Dermis microvascular lymphatic vessel endothelial cell (primary cell): ENCODE measurements around the gene OR2T5. TPM values are rescaled to one million over a fixed set of nuclear protein-coding genes. Genes with fewer than 3 reads are reported as not detected.
"Not testable (repeated sequence)": the region's sequence is repeated elsewhere in the genome, so short reads cannot be mapped to it uniquely, and the experiment has no call there.

Experiments used
- DNase-seq, 2 donors: peaks; one replicate each; pipeline versions ENCODE4 v3.0.0 to v3.0.0-alpha.2; 2010; ENCODE audit warnings: low read depth in 2 of 2
- total RNA-seq: library from RNA; depleted of rRNA; stranded (reverse); fragments of >200 nt; gene quantifications from 2 replicates; pipeline ENCODE4 v1.2.1, GENCODE V29; 2014

OR2T5 gene, protein sequence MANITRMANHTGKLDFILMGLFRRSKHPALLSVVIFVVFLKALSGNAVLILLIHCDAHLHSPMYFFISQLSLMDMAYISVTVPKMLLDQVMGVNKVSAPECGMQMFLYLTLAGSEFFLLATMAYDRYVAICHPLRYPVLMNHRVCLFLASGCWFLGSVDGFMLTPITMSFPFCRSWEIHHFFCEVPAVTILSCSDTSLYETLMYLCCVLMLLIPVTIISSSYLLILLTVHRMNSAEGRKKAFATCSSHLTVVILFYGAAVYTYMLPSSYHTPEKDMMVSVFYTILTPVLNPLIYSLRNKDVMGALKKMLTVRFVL
- not detected in 2 replicates for total RNA-seq

- not testable (repeated sequence) for DNase-seq
Measured at GRCh38 chr1:248488289-248488688, at the start of gene OR2T5. Gene OR2T5, plus strand, starts transcription at chr1:248488589. Its CDS starts 0 bp downstream, at chr1:248488589.

DNA sequence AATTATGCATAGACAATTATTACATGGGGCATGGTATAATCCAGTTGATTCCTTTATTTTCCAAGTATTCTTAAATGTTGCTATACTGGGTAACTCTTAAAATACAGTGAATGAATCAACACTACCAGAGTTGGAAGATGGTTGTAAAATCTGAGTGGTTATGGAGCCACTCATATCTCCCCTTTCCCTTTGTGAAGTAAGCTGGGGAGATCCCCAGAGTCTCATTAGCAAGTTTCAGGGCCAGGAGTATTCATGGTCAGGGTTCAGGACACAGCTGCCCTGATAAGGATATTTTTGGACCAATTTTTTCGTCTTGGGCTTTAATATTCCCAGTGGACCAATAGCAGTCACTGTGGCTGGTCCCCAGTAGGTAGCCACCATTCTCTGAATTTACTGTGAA, 49.7 kb upstream of the OR2T5 start:
- DNase-seq, result not testable (repeated sequence)

GRCh38 chr1:248439283-248439682, 49.1 kb upstream of the OR2T5 start:
- not testable (repeated sequence) for DNase-seq

DNA sequence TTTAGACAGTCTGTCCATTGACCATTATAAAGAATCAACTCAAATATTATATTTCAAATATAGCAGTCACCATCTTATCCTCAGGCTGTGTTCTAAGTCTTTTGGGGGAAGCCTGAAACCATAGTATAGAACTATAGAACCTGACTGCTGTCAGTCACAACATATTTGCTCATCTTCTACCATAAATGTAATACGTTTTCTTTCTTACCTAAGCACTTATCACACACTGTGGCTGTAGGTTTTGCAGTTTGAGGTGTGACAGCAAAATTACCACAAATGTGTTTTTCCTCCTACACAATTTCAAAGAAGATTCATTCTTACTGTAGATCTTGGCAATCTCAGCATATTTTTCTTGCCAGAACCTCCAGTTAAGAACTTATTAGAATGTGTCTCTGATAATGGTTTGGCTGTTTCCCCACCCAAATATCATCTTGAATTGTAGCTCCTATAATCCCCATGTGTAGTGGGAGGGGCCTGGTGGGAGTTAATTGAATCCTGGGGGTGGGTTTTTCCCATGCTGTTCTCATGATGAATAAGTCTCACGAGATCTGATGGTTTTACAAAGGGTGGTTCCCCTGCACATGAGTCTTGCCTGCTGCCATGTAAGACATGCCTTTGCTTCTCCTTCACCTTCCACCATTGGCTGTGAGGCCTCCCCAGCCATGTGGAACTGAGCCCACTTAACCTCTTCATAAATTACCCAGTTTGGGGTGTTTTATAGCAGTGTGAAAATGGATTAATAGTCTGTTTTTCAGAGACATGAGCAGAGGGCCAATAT, 45.7 kb upstream of the OR2T5 start:
- not testable (repeated sequence) for DNase-seq

DNA sequence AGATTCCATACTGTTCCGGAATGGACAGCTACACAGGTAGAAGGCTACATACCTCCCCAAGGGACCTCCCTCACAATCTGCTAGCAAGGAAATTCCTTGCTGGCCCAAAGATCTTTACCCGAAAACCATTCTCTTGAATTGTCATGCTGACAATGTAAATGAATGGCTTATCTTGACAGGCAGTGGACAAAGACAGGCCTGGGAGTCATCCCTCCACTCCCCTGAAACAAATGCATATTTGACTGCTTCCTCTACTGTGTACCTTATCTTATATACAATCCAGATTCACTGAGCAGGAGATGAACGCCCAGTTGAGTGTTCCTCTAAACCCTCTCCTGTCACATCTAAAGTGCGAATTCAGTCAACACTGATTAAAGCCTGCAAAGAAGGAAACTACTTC, 43.8 kb upstream of the OR2T5 start:
- DNase-seq, result not testable (repeated sequence)

DNA sequence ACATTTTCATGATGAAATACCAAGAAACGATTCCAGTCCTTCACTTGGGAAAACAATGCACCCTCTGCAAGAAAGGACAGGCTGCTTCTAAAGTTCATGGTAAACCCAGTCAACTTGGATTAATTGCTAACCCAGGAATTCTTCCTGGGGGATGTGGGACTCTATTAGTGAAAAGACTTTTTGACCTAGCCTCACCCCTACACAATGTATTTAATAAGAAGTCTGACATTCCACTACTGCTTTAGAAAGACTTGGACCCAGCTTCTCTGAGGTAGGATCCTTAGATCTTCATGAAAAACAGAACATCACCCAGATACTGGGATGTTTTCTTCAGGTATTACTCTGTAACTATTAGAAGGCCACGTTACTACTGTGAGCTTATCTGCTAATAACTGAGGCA, 43.0 kb upstream of the OR2T5 start, which contains the start of gene OR2T2:
TSS of gene OR2T2 (plus strand) at position 239 of the 400 bp plus-strand sequence. CDS start 7,161 bp downstream, outside the sequence.
- DNase-seq, result not testable (repeated sequence)

DNA sequence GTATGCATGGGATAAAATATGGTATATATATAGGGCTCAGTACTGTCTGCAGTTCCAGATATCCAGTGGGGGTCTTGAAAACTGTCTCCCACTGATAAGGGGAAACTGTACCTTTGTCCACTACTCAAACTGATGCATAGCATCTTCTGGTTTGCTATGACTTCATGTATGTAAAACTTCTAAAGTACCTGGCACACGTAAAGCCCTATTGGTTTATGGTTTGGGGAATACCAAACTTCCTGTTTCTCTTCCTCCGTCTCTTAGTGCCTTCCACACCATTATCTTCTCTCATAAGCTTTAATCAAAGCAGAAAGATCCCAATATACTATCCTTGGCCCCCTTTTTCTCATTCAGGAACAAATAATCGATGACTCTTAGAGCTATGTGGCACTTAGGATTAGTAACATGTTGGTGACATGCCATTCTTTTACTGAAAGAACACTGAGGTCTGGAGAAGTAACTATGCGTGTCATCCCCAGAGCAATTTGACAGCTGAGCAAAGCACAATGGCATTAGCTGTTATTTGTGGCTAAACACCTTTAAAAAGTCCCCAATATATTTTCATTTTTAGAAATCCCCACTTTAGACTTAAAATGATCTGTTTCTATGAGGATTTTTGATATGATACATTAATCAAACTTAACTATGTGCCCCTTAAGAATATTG, 39.8 kb upstream of the OR2T5 start:
- not testable (repeated sequence) for DNase-seq

- not testable (repeated sequence) for DNase-seq
Measured at GRCh38 chr1:248449821-248450465, 38.4 kb upstream of the OR2T5 start.

- not testable (repeated sequence) for DNase-seq
Measured at GRCh38 chr1:248450466-248451145, 37.8 kb upstream of the OR2T5 start.

DNA sequence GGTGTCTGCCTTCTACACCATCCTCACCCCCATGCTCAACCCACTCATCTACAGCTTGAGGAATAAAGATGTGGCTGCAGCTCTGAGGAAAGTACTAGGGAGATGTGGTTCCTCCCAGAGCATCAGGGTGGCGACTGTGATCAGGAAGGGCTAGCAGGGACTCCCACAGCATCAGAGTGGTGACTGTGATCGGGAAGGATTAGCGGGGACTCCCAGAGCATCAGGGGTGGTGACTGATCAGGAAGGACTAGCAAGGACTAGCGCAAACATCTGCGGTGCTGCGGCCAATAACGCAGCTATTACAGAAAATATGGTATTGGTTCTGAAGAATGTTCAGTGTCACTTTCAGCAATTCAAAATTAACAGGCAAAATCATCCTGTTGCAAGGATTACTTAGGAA, 34.8 kb upstream of the OR2T5 start:
- not testable (repeated sequence) for DNase-seq

GRCh38 chr1:248455045-248455444, 33.3 kb upstream of the OR2T5 start:
- not testable (repeated sequence) for DNase-seq

DNA sequence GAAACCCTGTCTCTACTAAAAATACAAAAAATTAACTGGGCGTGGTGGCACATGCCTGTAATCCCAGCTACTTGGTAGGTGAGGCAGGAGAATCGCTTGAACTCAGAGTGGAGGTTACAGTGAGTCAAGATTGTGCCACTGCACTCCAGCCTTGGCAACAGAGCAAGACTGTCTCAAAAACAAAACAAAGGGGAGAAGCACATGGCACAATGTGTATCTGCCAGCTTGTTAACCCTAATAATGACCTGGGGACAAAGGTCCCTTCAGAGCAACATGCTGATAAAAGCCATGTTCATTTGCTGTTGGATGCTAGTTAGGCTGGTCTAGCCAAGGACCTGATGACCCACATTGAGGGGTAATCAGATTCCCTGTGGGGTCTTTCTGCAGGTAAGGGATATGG, 31.8 kb upstream of the OR2T5 start:
- not testable (repeated sequence) for DNase-seq

GRCh38 chr1:248459117-248459516, 29.3 kb upstream of the OR2T5 start:
- not testable (repeated sequence) for DNase-seq

GRCh38 chr1:248471154-248471553, 17.2 kb upstream of the OR2T5 start:
- no peak for DNase-seq

- DNase-seq, result not testable (repeated sequence)
Measured at GRCh38 chr1:248472111-248472510, 16.3 kb upstream of the OR2T5 start.

DNA sequence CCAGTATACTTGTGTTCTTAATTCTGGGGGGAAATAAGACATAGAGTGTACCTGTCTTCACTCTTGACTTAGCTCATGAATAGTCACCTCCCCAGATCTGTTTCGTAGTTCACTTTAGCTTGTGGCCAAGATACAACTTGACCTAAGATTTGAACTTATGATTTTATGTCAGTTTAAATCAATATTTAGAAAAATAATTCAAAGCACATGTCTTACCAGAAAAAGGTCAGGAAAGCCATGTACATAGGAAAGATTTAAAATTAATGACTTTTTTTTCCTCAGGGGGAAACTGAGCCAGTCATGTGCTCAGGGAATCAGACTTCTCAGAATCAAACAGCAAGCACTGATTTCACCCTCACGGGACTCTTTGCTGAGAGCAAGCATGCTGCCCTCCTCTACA, 15.3 kb upstream of the OR2T5 start, which contains the start of gene OR2T3:
TSS of gene OR2T3 (plus strand) at position 301 of the 400 bp plus-strand sequence. CDS start at position 301, 0 bp downstream.
- not testable (repeated sequence) for DNase-seq

- not testable (repeated sequence) for DNase-seq
Measured at GRCh38 chr1:248475660-248476059, 12.7 kb upstream of the OR2T5 start.

DNA sequence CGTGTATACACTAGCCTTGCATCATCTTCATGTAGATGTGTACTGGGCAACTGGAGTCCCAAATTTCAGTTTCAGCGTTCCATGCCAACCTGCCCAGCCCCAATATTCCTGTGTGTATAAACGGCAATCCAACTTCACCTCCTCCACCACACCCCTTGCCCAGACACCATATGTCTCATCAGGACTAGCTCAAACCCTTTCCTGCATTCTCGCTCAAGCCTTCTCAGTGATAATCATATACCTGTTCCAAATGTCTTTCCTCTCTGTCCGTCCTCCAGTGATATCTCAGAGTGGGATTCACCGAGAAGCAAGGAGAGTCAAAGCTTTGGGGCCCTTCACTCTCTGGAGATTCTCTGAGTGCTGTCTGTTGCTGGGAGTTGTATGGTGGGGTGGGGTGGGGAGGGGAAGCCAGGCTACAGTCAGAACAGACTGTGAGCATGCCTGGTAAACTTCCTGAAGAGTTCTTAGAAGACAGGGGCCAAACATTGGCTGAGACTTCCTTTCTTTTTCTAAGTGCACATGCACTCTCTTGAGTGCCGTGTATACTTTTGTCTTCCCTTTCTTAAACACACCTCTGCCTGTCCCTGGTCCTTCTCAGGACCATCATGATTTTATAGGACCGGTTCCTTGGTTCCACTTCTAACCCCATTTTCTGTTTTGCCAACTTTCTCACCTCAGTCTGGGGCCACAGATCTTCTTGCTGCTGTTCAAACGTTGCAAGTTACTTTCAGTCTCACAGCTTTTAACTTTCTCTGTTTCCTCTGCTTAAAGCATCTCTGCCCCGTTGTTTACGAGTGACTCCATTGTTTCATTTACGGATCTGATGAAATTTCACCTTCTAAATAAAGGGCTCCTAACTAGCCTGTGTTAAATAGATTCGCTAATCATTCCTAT, 6.5 kb upstream of the OR2T5 start:
- not testable (repeated sequence) for DNase-seq

GRCh38 chr1:248496661-248497060, 8.3 kb downstream of the OR2T5 start:
- DNase-seq, result not testable (repeated sequence)
